Astrocyte (in vitro differentiated cells and primary cell): ENCODE results near the gene STX16. TPM values are rescaled to one million over a fixed set of nuclear protein-coding genes. Genes with fewer than 3 reads are reported as not detected.

Experiments
- DNase-seq: peaks from one replicate; pipeline ENCODE4 v3.0.0-alpha.2; 2010; ENCODE audit warnings: low read depth
- FAIRE-seq: peaks from 2 replicates; lab custom pipeline; 2011; peaks lifted over from hg19 to GRCh38; lab: Jason Lieb, UNC
- H2AFZ ChIP-seq: 2 replicates; pipeline ENCODE4 v1.6.0; 2012; ENCODE audit warnings: low read depth, low read length, inconsistent platforms
- H3K27ac ChIP-seq: 2 replicates; pipeline ENCODE4 v1.5.1; 2011; ENCODE audit warnings: low read depth, low read length, inconsistent platforms
- H3K27me3 ChIP-seq: 2 replicates; pipeline ENCODE4 v1.6.0; 2011; ENCODE audit warnings: low read length, inconsistent platforms; ENCODE audit not compliant: insufficient read depth
- H3K36me3 ChIP-seq: 2 replicates; pipeline ENCODE4 v1.5.1; 2011; ENCODE audit warnings: low read length, inconsistent platforms; ENCODE audit not compliant: insufficient read depth
- H3K4me1 ChIP-seq: 2 replicates; pipeline ENCODE4 v1.5.1; 2011; ENCODE audit warnings: low read length, inconsistent platforms; ENCODE audit not compliant: insufficient read depth
- H3K4me2 ChIP-seq: 2 replicates; pipeline ENCODE4 v1.6.0; 2012; ENCODE audit warnings: low read length, inconsistent platforms
- H3K4me3 ChIP-seq: 2 replicates; pipeline ENCODE4 v1.5.1; 2011; ENCODE audit warnings: low read depth, mild to moderate bottlenecking, low read length, inconsistent platforms; ENCODE audit not compliant: insufficient read depth
- H3K79me2 ChIP-seq: 2 replicates; pipeline ENCODE4 v1.6.0; 2012; ENCODE audit warnings: mild to moderate bottlenecking, low read length, inconsistent platforms; ENCODE audit not compliant: insufficient read depth
- H3K9ac ChIP-seq: 2 replicates; pipeline ENCODE4 v1.6.0; 2012; ENCODE audit warnings: mild to moderate bottlenecking, low read length, inconsistent platforms
- H3K9me3 ChIP-seq: 2 replicates; pipeline ENCODE4 v1.5.1; 2012; ENCODE audit warnings: low read depth, mild to moderate bottlenecking, low read length, inconsistent platforms; ENCODE audit not compliant: insufficient read depth
- H4K20me1 ChIP-seq: 2 replicates; pipeline ENCODE4 v1.6.0; 2012; ENCODE audit warnings: low read length, inconsistent platforms; ENCODE audit not compliant: insufficient read depth
- H3K27ac Mint-ChIP-seq: one replicate; pipeline ENCODE4 v1.8.0; 2021; ENCODE audit warnings: mild to moderate bottlenecking, mixed read lengths; ENCODE audit not compliant: unreplicated experiment
- H3K27me3 Mint-ChIP-seq: one replicate; pipeline ENCODE4 v1.8.0; 2021; ENCODE audit warnings: low read depth, mixed read lengths; ENCODE audit not compliant: unreplicated experiment
- H3K36me3 Mint-ChIP-seq: one replicate; pipeline ENCODE4 v1.8.0; 2021; ENCODE audit warnings: low read depth, mixed read lengths; ENCODE audit not compliant: unreplicated experiment
- H3K4me1 Mint-ChIP-seq: one replicate; pipeline ENCODE4 v1.8.0; 2021; ENCODE audit warnings: low read depth, mixed read lengths; ENCODE audit not compliant: unreplicated experiment
- H3K4me3 Mint-ChIP-seq: one replicate; pipeline ENCODE4 v1.8.0; 2021; ENCODE audit warnings: mild to moderate bottlenecking, moderate library complexity, mixed read lengths; ENCODE audit not compliant: unreplicated experiment
- H3K9me3 Mint-ChIP-seq: one replicate; pipeline ENCODE4 v1.8.0; 2021; ENCODE audit warnings: mild to moderate bottlenecking, mixed read lengths; ENCODE audit not compliant: unreplicated experiment
- CTCF ChIP-seq: IDR thresholded peaks from 2 replicates; pipeline ENCODE4 v1.5.1; 2011; ENCODE audit warnings: low read depth, mild to moderate bottlenecking, inconsistent platforms, low read length, moderate library complexity; ENCODE audit not compliant: insufficient read depth
- EZH2 ChIP-seq: IDR thresholded peaks from 2 replicates; pipeline ENCODE4 v1.6.1; 2012; ENCODE audit warnings: mild to moderate bottlenecking, low read length, inconsistent platforms; ENCODE audit not compliant: insufficient read depth
- total RNA-seq: library from RNA; stranded (reverse); gene quantifications from 2 replicates; pipeline ENCODE4 v1.2.1, GENCODE V29; 2021

Gene STX16
- total RNA-seq, 1 donor from 2014 or later = 59.3 TPM

- no peak overlapping the region for H3K4me2 ChIP-seq
- no peaks in the 10 kb centered on the region for H3K79me2 ChIP-seq
- Mint-ChIP-seq H3K4me1 (no peaks in the 10 kb centered on the region), H3K4me3 (no peak overlapping the region), H3K36me3 (peaks cover 3% of the 10 kb centered on the region), H3K27me3 (peaks cover 33% of the 10 kb centered on the region), H3K27ac (no peak overlapping the region), H3K9me3 (peaks cover 8% of the 10 kb centered on the region)
- no peaks in the 10 kb centered on the region for H4K20me1 ChIP-seq
- no peak overlapping the region for H3K27ac ChIP-seq
- no peak overlapping the region for H2AFZ ChIP-seq
- H3K9me3 ChIP-seq = no peaks in the 10 kb centered on the region
- TF ChIP-seq CTCF = no peak
- no peak for TF ChIP-seq EZH2
- no peak overlapping the region for H3K9ac ChIP-seq
- H3K4me3 ChIP-seq = no peak overlapping the region
- peaks cover 17% of the 10 kb centered on the region for H3K27me3 ChIP-seq
- no peaks in the 10 kb centered on the region for H3K36me3 ChIP-seq
- no peaks in the 10 kb centered on the region for H3K4me1 ChIP-seq
- DNase-seq (no peak), FAIRE-seq (no peak)
These were observed 68.2 kb downstream of the STX16 start for GRCh38 chr20:58719258-58719657.

- TF ChIP-seq EZH2 (no peak), CTCF (no peak)
- no peak overlapping the region for H3K4me3 ChIP-seq
- H3K27ac Mint-ChIP-seq = no peak overlapping the region
These were observed 68.9 kb downstream of the STX16 start for GRCh38 chr20:58719971-58720371.

GRCh38 chr20:58720890-58721289 lies 69.8 kb downstream of the STX16 start:
- no peak overlapping the region for H3K4me2 ChIP-seq
- H3K27me3 Mint-ChIP-seq = peaks cover 34% of the 10 kb centered on the region
- H3K9me3 ChIP-seq = no peaks in the 10 kb centered on the region
- peaks cover 17% of the 10 kb centered on the region for H3K27me3 ChIP-seq
- no peaks in the 10 kb centered on the region for H3K4me1 ChIP-seq
- peaks cover 8% of the 10 kb centered on the region for H3K9me3 Mint-ChIP-seq
- no peaks in the 10 kb centered on the region for H4K20me1 ChIP-seq
- H3K36me3 Mint-ChIP-seq = peaks cover 3% of the 10 kb centered on the region
- no peaks in the 10 kb centered on the region for H3K4me1 Mint-ChIP-seq
- H3K27ac ChIP-seq = no peak overlapping the region
- H3K36me3 ChIP-seq = no peaks in the 10 kb centered on the region
- H3K4me3 ChIP-seq = no peak overlapping the region
- DNase-seq (no peak), FAIRE-seq (no peak)
- no peak overlapping the region for H3K27ac Mint-ChIP-seq
- TF ChIP-seq EZH2 = no peak
- TF ChIP-seq CTCF = no peak
- no peak overlapping the region for H2AFZ ChIP-seq
- no peak overlapping the region for H3K4me3 Mint-ChIP-seq
- H3K9ac ChIP-seq = no peak overlapping the region
- no peaks in the 10 kb centered on the region for H3K79me2 ChIP-seq

More at GRCh38 chr20:58719971-58720371, 68.9 kb downstream of the STX16 start:
- Mint-ChIP-seq H3K4me1 (no peaks in the 10 kb centered on the region), H3K4me3 (no peak overlapping the region), H3K36me3 (peaks cover 3% of the 10 kb centered on the region), H3K9me3 (peaks cover 8% of the 10 kb centered on the region), H3K27me3 (peaks cover 34% of the 10 kb centered on the region)
- H3K79me2 ChIP-seq = no peaks in the 10 kb centered on the region
- no peaks in the 10 kb centered on the region for H4K20me1 ChIP-seq
- no peak for DNase-seq
- no peaks in the 10 kb centered on the region for H3K9me3 ChIP-seq
- no peak overlapping the region for H3K4me2 ChIP-seq
- no peak for FAIRE-seq
- no peak overlapping the region for H2AFZ ChIP-seq
- no peak overlapping the region for H3K9ac ChIP-seq
- H3K27ac ChIP-seq = no peak overlapping the region
- H3K27me3 ChIP-seq = peaks cover 17% of the 10 kb centered on the region
- H3K36me3 ChIP-seq = no peaks in the 10 kb centered on the region
- no peaks in the 10 kb centered on the region for H3K4me1 ChIP-seq
